ENCODE data around the gene KIF1C. TPM values are rescaled to one million over a fixed set of nuclear protein-coding genes. Genes with fewer than 3 reads are reported as not detected.

KIF1C gene
- total RNA-seq, 1 donor from 2014 or later = 68.4 TPM

DNA sequence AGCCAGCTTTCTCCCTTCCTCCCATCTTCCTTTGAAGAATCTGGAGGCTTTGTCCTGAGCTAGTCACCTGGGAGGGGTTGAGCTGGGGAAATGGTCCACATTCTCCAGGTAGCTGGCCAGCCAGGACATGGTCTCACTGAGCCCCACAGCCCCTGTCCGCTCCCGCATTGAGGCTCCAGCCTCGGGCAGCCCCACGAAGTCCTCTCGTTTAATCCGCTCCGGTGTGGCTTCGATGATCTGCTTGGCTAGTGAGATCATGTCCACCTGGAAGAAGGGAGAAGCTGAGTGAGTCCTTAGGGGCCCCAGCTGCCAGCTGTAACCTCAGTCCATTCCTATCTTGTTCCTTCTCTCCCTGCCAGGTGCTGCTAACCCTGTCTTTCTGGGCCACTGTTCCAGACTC lies 27.5 kb upstream of the KIF1C start:
- Mint-ChIP-seq H3K27ac (ENCODE audit: unreplicated experiment) (no peak overlapping the region), H3K4me3 (peak overlapping the region; percentile 78), H3K27me3 (ENCODE audit: low read depth) (peaks cover 3% of the 10 kb centered on the region), H3K36me3 (ENCODE audit: low read depth) (peaks cover 19% of the 10 kb centered on the region), H3K9me3 (no peaks in the 10 kb centered on the region), H3K4me1 (peaks cover 34% of the 10 kb centered on the region)
- no peak for DNase-seq (ENCODE audit: low read depth, low spot score)
- TF ChIP-seq, protein P1, sequence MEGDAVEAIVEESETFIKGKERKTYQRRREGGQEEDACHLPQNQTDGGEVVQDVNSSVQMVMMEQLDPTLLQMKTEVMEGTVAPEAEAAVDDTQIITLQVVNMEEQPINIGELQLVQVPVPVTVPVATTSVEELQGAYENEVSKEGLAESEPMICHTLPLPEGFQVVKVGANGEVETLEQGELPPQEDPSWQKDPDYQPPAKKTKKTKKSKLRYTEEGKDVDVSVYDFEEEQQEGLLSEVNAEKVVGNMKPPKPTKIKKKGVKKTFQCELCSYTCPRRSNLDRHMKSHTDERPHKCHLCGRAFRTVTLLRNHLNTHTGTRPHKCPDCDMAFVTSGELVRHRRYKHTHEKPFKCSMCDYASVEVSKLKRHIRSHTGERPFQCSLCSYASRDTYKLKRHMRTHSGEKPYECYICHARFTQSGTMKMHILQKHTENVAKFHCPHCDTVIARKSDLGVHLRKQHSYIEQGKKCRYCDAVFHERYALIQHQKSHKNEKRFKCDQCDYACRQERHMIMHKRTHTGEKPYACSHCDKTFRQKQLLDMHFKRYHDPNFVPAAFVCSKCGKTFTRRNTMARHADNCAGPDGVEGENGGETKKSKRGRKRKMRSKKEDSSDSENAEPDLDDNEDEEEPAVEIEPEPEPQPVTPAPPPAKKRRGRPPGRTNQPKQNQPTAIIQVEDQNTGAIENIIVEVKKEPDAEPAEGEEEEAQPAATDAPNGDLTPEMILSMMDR (conservative IDR thresholded peaks at IDR 0.05) = no peak

GRCh38 chr17:4971826-4972225 lies 25.9 kb upstream of the KIF1C start:
- peaks cover 11% of the 10 kb centered on the region for H3K36me3 Mint-ChIP-seq (ENCODE audit: low read depth)
- peaks cover 3% of the 10 kb centered on the region for H3K27me3 Mint-ChIP-seq (ENCODE audit: low read depth)
- H3K4me1 Mint-ChIP-seq = peaks cover 27% of the 10 kb centered on the region
- no peak overlapping the region for H3K27ac Mint-ChIP-seq (ENCODE audit: unreplicated experiment)
- TF ChIP-seq, protein P1 (conservative IDR thresholded peaks at IDR 0.05) = no peak
- DNase-seq (ENCODE audit: low read depth, low spot score) = no peak
- H3K4me3 Mint-ChIP-seq = peak overlapping the region; percentile 60
- H3K9me3 Mint-ChIP-seq = no peaks in the 10 kb centered on the region

GRCh38 chr17:4972322-4972721 lies 25.4 kb upstream of the KIF1C start:
- Mint-ChIP-seq H3K4me1 (peaks cover 27% of the 10 kb centered on the region), H3K27ac (ENCODE audit: unreplicated experiment) (peak overlapping the region; percentile 95), H3K27me3 (ENCODE audit: low read depth) (peaks cover 3% of the 10 kb centered on the region), H3K36me3 (ENCODE audit: low read depth) (peaks cover 11% of the 10 kb centered on the region), H3K4me3 (peak overlapping the region; percentile 60), H3K9me3 (no peaks in the 10 kb centered on the region)
- DNase-seq (ENCODE audit: low read depth, low spot score) = no peak
- TF ChIP-seq, protein P1 (conservative IDR thresholded peaks at IDR 0.05) = no peak

DNA sequence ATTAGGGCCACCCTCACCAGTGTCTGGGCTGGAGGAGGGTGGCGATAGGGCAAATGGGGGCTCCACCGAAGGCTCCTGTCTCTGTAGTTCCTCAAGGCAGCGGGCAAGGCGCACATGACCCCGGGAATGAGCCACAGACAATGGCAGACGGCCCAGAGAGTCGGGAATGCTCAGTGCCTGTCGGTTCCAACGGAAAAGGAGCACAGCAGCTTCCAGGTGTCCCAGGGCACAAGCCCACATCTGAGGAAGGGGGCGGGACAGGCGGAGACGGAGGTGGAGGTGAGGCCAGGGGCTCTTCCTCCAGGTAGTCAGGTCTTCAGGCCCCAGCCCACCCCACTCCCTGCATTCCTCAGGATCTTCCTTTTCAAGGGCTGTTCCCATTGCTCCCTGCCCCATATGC lies 25.0 kb upstream of the KIF1C start:
- H3K4me1 Mint-ChIP-seq = peaks cover 27% of the 10 kb centered on the region
- no peak for DNase-seq (ENCODE audit: low read depth, low spot score)
- peaks cover 3% of the 10 kb centered on the region for H3K27me3 Mint-ChIP-seq (ENCODE audit: low read depth)
- H3K27ac Mint-ChIP-seq (ENCODE audit: unreplicated experiment) = peak overlapping the region; percentile 95
- H3K36me3 Mint-ChIP-seq (ENCODE audit: low read depth) = peaks cover 11% of the 10 kb centered on the region
- no peaks in the 10 kb centered on the region for H3K9me3 Mint-ChIP-seq
- TF ChIP-seq, protein P1 (conservative IDR thresholded peaks at IDR 0.05) = no peak
- peak overlapping the region; percentile 68 for H3K4me3 Mint-ChIP-seq

DNA sequence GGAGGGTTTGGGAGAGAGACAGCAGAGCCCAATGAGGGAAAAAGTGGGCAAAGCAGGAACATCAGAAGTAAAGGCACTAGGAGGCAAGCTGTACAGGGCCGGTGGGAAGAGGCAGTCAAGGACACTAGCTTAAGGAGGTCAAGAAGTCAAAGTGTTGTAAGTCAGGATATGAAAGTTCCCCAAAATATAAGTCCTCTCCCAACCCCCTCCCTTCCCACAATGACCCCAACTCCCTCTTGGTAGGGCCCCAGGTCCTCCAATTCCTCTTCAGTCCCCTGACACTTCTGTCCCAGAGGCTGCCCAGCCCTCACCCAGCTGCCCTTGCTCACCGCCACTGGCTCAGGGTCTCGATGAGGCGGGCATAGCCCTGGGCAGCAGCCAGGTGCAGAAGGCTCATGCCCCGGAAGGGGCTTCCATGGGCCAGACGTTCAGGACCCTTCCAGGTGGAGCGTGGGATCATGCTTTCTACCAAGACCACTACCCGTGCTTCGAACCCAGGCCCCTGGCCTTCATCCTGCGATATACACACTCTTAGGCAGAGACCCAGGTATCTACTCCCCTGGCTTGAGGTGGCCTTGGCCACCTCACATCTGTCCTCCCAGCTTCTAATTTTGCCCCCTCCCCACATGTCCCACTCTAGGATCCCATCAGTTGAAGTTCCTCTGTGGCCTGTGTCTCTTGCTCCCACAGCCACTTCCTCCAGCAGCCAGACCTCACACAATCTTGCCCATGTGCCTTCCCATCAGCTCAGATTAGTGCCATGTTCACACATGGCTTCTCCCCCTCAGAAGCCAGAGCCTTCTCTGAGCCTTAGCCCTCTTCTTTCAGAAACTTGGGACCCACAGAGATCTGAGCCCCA lies 24.3 kb upstream of the KIF1C start:
- peaks cover 3% of the 10 kb centered on the region for H3K27me3 Mint-ChIP-seq (ENCODE audit: low read depth)
- peaks cover 11% of the 10 kb centered on the region for H3K36me3 Mint-ChIP-seq (ENCODE audit: low read depth)
- DNase-seq (ENCODE audit: low read depth, low spot score) = no peak
- H3K4me1 Mint-ChIP-seq = peaks cover 27% of the 10 kb centered on the region
- TF ChIP-seq, protein P1 (conservative IDR thresholded peaks at IDR 0.05) = no peak
- H3K9me3 Mint-ChIP-seq = no peaks in the 10 kb centered on the region
- H3K27ac Mint-ChIP-seq (ENCODE audit: unreplicated experiment) = no peak overlapping the region
- H3K4me3 Mint-ChIP-seq = peak overlapping the region; percentile 68
